Activated naive CD4-positive, alpha-beta T cell treated with anti-CD3 and anti-CD28 coated beads for 36 hours (primary cell): ENCODE measurements around the gene MTUS2. TPM values are rescaled to one million over a fixed set of nuclear protein-coding genes. Genes with fewer than 3 reads are reported as not detected.

Experiments
- CTCF ChIA-PET: fragments of 350-600 bp; sonication (Branson Sonifier 250); formaldehyde crosslinking; loops from one replicate; lab custom pipeline; 2021; ENCODE audit warnings: antibody characterized with exemption; lab: Charles Lee
- DNase-seq: peaks from one replicate; pipeline ENCODE4 v3.0.0-alpha.2; 2020
- H3K27ac Mint-ChIP-seq: one replicate; pipeline ENCODE4 v1.8.0; 2021; ENCODE audit warnings: mild to moderate bottlenecking, mixed read lengths
- H3K27me3 Mint-ChIP-seq: one replicate; pipeline ENCODE4 v1.8.0; 2021; ENCODE audit warnings: low read depth, mixed read lengths
- H3K36me3 Mint-ChIP-seq: one replicate; pipeline ENCODE4 v1.8.0; 2021; ENCODE audit warnings: low read depth, mixed read lengths
- H3K4me1 Mint-ChIP-seq: one replicate; pipeline ENCODE4 v1.8.0; 2021; ENCODE audit warnings: low read depth, mixed read lengths
- H3K4me3 Mint-ChIP-seq: one replicate; pipeline ENCODE4 v1.8.0; 2021; ENCODE audit warnings: mild to moderate bottlenecking, moderate library complexity, mixed read lengths
- H3K9me3 Mint-ChIP-seq: one replicate; pipeline ENCODE4 v1.8.0; 2021; ENCODE audit warnings: mixed read lengths
- intact Hi-C: fragments of 100-400 bp; cut with micrococcal nuclease; formaldehyde crosslinking; loops from one replicate; pipeline ENCODE4 v1.15.1; 2023
- total RNA-seq, 2 experiments: library from RNA; stranded (reverse); gene quantifications; one replicate each; pipeline ENCODE4 v1.2.3, GENCODE V29; 2021

MTUS2 gene
- total RNA-seq, 2 experiments from 2014 or later = not detected

GRCh38 chr13:29522044-29522685 is 702.0 kb downstream of the MTUS2 start:
- Mint-ChIP-seq H3K4me1 (no peaks in the 10 kb centered on the region), H3K27ac (no peak overlapping the region), H3K27me3 (no peaks in the 10 kb centered on the region), H3K9me3 (no peaks in the 10 kb centered on the region), H3K36me3 (peaks cover 54% of the 10 kb centered on the region), H3K4me3 (no peak overlapping the region)
- intact Hi-C loops = no loop called here
- CTCF ChIA-PET = no interaction called here
- DNase-seq = no peak

- Mint-ChIP-seq H3K27me3 (no peaks in the 10 kb centered on the region), H3K9me3 (no peaks in the 10 kb centered on the region), H3K36me3 (peaks cover 52% of the 10 kb centered on the region), H3K4me3 (no peak overlapping the region), H3K4me1 (no peaks in the 10 kb centered on the region), H3K27ac (no peak overlapping the region)
- CTCF ChIA-PET = no interaction called here
- no peak for DNase-seq
- intact Hi-C loops = no loop called here
Observed at GRCh38 chr13:29523199-29523961, 703.2 kb downstream of the MTUS2 start.

GRCh38 chr13:29524176-29524575 is 704.0 kb downstream of the MTUS2 start:
- no peaks in the 10 kb centered on the region for H3K4me1 Mint-ChIP-seq
- no peak overlapping the region for H3K27ac Mint-ChIP-seq
- H3K9me3 Mint-ChIP-seq = no peaks in the 10 kb centered on the region
- peaks cover 55% of the 10 kb centered on the region for H3K36me3 Mint-ChIP-seq
- intact Hi-C loops = no loop called here
- DNase-seq = no peak
- H3K4me3 Mint-ChIP-seq = no peak overlapping the region
- CTCF ChIA-PET = no interaction called here
- H3K27me3 Mint-ChIP-seq = no peaks in the 10 kb centered on the region

- intact Hi-C loops = no loop called here
- H3K36me3 Mint-ChIP-seq = peaks cover 58% of the 10 kb centered on the region
- no peak overlapping the region for H3K4me3 Mint-ChIP-seq
- CTCF ChIA-PET = interaction anchor here (1.2 kb wide), 1 partner anchor 53 kb away, joined by 3 read pairs; no protein-coding TSS in a partner anchor
- no peaks in the 10 kb centered on the region for H3K9me3 Mint-ChIP-seq
- DNase-seq = no peak
- no peaks in the 10 kb centered on the region for H3K4me1 Mint-ChIP-seq
- H3K27me3 Mint-ChIP-seq = no peaks in the 10 kb centered on the region
- H3K27ac Mint-ChIP-seq = no peak overlapping the region
Observed at GRCh38 chr13:29524641-29525040, 704.5 kb downstream of the MTUS2 start.

- Mint-ChIP-seq H3K36me3 (peaks cover 59% of the 10 kb centered on the region), H3K4me3 (no peak overlapping the region), H3K27ac (no peak overlapping the region), H3K27me3 (no peaks in the 10 kb centered on the region), H3K4me1 (no peaks in the 10 kb centered on the region), H3K9me3 (no peaks in the 10 kb centered on the region)
- no peak for DNase-seq
- intact Hi-C loops = no loop called here
- CTCF ChIA-PET = interaction anchor here (1.1 to 1.2 kb wide), 2 partner anchors 17 to 54 kb away, joined by 3 read pairs; no protein-coding TSS in a partner anchor
Observed at GRCh38 chr13:29525757-29526156, 705.6 kb downstream of the MTUS2 start.

- CTCF ChIA-PET = interaction anchor here (0.6 kb wide), 1 partner anchor 236 kb away, joined by 3 read pairs; no protein-coding TSS in a partner anchor
- Mint-ChIP-seq H3K36me3 (peaks cover 52% of the 10 kb centered on the region), H3K27me3 (no peaks in the 10 kb centered on the region), H3K9me3 (no peaks in the 10 kb centered on the region), H3K4me3 (no peak overlapping the region), H3K27ac (no peak overlapping the region), H3K4me1 (no peaks in the 10 kb centered on the region)
- DNase-seq = no peak
- intact Hi-C loops = no loop called here
Observed at GRCh38 chr13:29526741-29527140, 706.6 kb downstream of the MTUS2 start.

GRCh38 chr13:29527511-29527910 is 707.4 kb downstream of the MTUS2 start:
- no peak for DNase-seq
- intact Hi-C loops = no loop called here
- Mint-ChIP-seq H3K36me3 (peaks cover 50% of the 10 kb centered on the region), H3K4me1 (no peaks in the 10 kb centered on the region), H3K4me3 (no peak overlapping the region), H3K27me3 (no peaks in the 10 kb centered on the region), H3K27ac (no peak overlapping the region), H3K9me3 (no peaks in the 10 kb centered on the region)
- CTCF ChIA-PET = interaction anchor here (0.6 to 2.7 kb wide), 2 partner anchors 19 to 235 kb away, joined by 3 to 9 read pairs; no protein-coding TSS in a partner anchor

- H3K4me1 Mint-ChIP-seq = no peaks in the 10 kb centered on the region
- no peak overlapping the region for H3K4me3 Mint-ChIP-seq
- H3K27me3 Mint-ChIP-seq = no peaks in the 10 kb centered on the region
- no peak overlapping the region for H3K27ac Mint-ChIP-seq
- H3K36me3 Mint-ChIP-seq = peaks cover 53% of the 10 kb centered on the region
- intact Hi-C loops = no loop called here
- CTCF ChIA-PET = interaction anchor here (2.7 kb wide), 1 partner anchor 20 kb away, joined by 9 read pairs; no protein-coding TSS in a partner anchor
- no peaks in the 10 kb centered on the region for H3K9me3 Mint-ChIP-seq
- DNase-seq = no peak
Observed at GRCh38 chr13:29527916-29528315, 707.8 kb downstream of the MTUS2 start.

- DNase-seq = no peak
Observed at GRCh38 chr13:29529754-29530153, 709.6 kb downstream of the MTUS2 start.

GRCh38 chr13:29530901-29531300 is 710.8 kb downstream of the MTUS2 start:
- H3K27me3 Mint-ChIP-seq = no peaks in the 10 kb centered on the region
- H3K27ac Mint-ChIP-seq = no peak overlapping the region
- H3K9me3 Mint-ChIP-seq = no peaks in the 10 kb centered on the region
- H3K4me3 Mint-ChIP-seq = no peak overlapping the region
- DNase-seq = no peak
- intact Hi-C loops = loop anchor here (10.0 kb wide), 1 partner anchor 324 kb away; the partner anchor contains the start of gene UBL3
- no peaks in the 10 kb centered on the region for H3K4me1 Mint-ChIP-seq
- CTCF ChIA-PET = interaction anchor here (0.6 kb wide), 1 partner anchor 22 kb away, joined by 5 read pairs; no protein-coding TSS in a partner anchor
- H3K36me3 Mint-ChIP-seq = peaks cover 51% of the 10 kb centered on the region

More at GRCh38 chr13:29529754-29530153, 709.6 kb downstream of the MTUS2 start:
- intact Hi-C loops = loop anchor here (10.0 kb wide), 1 partner anchor 325 kb away; the partner anchor contains the start of gene UBL3
- Mint-ChIP-seq H3K36me3 (peaks cover 52% of the 10 kb centered on the region), H3K27ac (no peak overlapping the region), H3K4me3 (no peak overlapping the region), H3K27me3 (no peaks in the 10 kb centered on the region), H3K4me1 (no peaks in the 10 kb centered on the region), H3K9me3 (no peaks in the 10 kb centered on the region)
- CTCF ChIA-PET = interaction anchor here (2.7 kb wide), 1 partner anchor 21 kb away, joined by 9 read pairs; no protein-coding TSS in a partner anchor

- CTCF ChIA-PET = interaction anchor here (1.4 kb wide), 1 partner anchor 24 kb away, joined by 4 read pairs; no protein-coding TSS in a partner anchor
- no peak for DNase-seq
- peaks cover 52% of the 10 kb centered on the region for H3K36me3 Mint-ChIP-seq
- no peaks in the 10 kb centered on the region for H3K27me3 Mint-ChIP-seq
- intact Hi-C loops = loop anchor here (10.0 kb wide), 1 partner anchor 323 kb away; the partner anchor contains the start of gene UBL3
- H3K27ac Mint-ChIP-seq = peak overlapping the region; percentile 50
- H3K4me1 Mint-ChIP-seq = no peaks in the 10 kb centered on the region
- no peak overlapping the region for H3K4me3 Mint-ChIP-seq
- no peaks in the 10 kb centered on the region for H3K9me3 Mint-ChIP-seq
Observed at GRCh38 chr13:29532116-29532515, 712.0 kb downstream of the MTUS2 start.

- intact Hi-C loops = loop anchor here (10.0 kb wide), 1 partner anchor 322 kb away; the partner anchor contains the start of gene UBL3
- DNase-seq = no peak
- Mint-ChIP-seq H3K27me3 (no peaks in the 10 kb centered on the region), H3K36me3 (peaks cover 50% of the 10 kb centered on the region), H3K4me1 (no peaks in the 10 kb centered on the region), H3K27ac (no peak overlapping the region), H3K4me3 (no peak overlapping the region), H3K9me3 (no peaks in the 10 kb centered on the region)
- CTCF ChIA-PET = interaction anchor here (1.4 kb wide), 1 partner anchor 25 kb away, joined by 4 read pairs; no protein-coding TSS in a partner anchor
Observed at GRCh38 chr13:29532821-29533220, 712.7 kb downstream of the MTUS2 start.
